OCI-LY3 (cell line): Measurements from ENCODE around the gene RPH3AL.

Experiments used
- EZH2phosphoT487 ChIP-seq: fragments of 200-600 bp; shearing (Covaris generic); IDR thresholded peaks from 2 replicates; pipeline ENCODE4 v1.6.1; 2018; ENCODE audit warnings: antibody characterized with exemption, mixed run types, low read depth
- TF ChIP-seq, protein P1 (sequence below): fragments of 200-600, 300-600 bp; sonication (generic); IDR thresholded peaks from 2 replicates; pipeline ENCODE4 v1.5.1; 2014; ENCODE audit warnings: antibody characterized with exemption, low read length, low read depth

DNA sequence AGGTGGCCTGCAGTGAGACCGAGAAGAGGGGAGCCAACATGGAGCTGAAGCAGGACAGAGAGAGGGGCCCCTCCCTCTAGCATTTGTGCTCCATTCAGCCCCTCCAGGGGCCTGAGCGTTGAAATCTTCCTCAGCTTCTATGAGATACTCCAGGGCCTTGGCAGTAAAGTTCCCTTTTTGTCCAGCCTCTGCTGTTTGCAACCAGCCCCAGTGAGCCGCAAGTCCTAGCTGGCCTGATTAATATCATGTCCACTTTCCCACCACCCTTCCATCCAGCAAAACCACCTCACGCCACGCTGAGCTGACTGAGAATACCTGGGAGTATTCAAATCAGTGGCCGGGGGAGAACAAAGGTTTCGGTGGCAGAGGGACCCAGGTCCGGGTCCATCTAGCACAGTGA lies 11.7 kb upstream of the RPH3AL start:
- TF ChIP-seq, protein P1, sequence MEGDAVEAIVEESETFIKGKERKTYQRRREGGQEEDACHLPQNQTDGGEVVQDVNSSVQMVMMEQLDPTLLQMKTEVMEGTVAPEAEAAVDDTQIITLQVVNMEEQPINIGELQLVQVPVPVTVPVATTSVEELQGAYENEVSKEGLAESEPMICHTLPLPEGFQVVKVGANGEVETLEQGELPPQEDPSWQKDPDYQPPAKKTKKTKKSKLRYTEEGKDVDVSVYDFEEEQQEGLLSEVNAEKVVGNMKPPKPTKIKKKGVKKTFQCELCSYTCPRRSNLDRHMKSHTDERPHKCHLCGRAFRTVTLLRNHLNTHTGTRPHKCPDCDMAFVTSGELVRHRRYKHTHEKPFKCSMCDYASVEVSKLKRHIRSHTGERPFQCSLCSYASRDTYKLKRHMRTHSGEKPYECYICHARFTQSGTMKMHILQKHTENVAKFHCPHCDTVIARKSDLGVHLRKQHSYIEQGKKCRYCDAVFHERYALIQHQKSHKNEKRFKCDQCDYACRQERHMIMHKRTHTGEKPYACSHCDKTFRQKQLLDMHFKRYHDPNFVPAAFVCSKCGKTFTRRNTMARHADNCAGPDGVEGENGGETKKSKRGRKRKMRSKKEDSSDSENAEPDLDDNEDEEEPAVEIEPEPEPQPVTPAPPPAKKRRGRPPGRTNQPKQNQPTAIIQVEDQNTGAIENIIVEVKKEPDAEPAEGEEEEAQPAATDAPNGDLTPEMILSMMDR: no peak
- no peak for TF ChIP-seq EZH2phosphoT487
